GM08714 (cell line): ENCODE measurements around the gene MELTF.

Source experiments
- H3K4me3 ChIP-seq: fragments of 200-500 bp; sonication (Bioruptor generic); 2 replicates; pipeline ENCODE4 v1.5.1; 2014; ENCODE audit warnings: mild to moderate bottlenecking, low read length, inconsistent platforms
- ZNF274 ChIP-seq: IDR thresholded peaks from 2 replicates; pipeline ENCODE4 v1.6.1; 2012; ENCODE audit warnings: mild to moderate bottlenecking, low read depth, low read length

MELTF gene

GRCh38 chr3:197031315-197032285 is 2.0 kb upstream of the MELTF start:
- TF ChIP-seq ZNF274: no peak
- H3K4me3 ChIP-seq: no peak overlapping the region

GRCh38 chr3:197030379-197031314 is 1.0 kb upstream of the MELTF start:
- no peak for TF ChIP-seq ZNF274
- no peak overlapping the region for H3K4me3 ChIP-seq

- TF ChIP-seq ZNF274: no peak
- peak overlapping the region; percentile 91 for H3K4me3 ChIP-seq
Measured at GRCh38 chr3:197028728-197029510, 698 bp downstream of the MELTF start.

GRCh38 chr3:197027896-197028727 is 1.5 kb downstream of the MELTF start:
- peak overlapping the region; percentile 91; the same call in 1 of the 2 replicates for H3K4me3 ChIP-seq
- no peak for TF ChIP-seq ZNF274

- no peak for TF ChIP-seq ZNF274
- no peak overlapping the region for H3K4me3 ChIP-seq
Measured at GRCh38 chr3:197027151-197027895, 2.3 kb downstream of the MELTF start.

- H3K4me3 ChIP-seq: no peak overlapping the region
- no peak for TF ChIP-seq ZNF274
Measured at GRCh38 chr3:197026481-197026866, 3.1 kb downstream of the MELTF start.

GRCh38 chr3:197025736-197026480 is 3.7 kb downstream of the MELTF start:
- no peak for TF ChIP-seq ZNF274
- H3K4me3 ChIP-seq: no peak overlapping the region

- TF ChIP-seq ZNF274: no peak
- no peak overlapping the region for H3K4me3 ChIP-seq
Measured at GRCh38 chr3:197024881-197025735, 4.5 kb downstream of the MELTF start.

- no peak for TF ChIP-seq ZNF274
- H3K4me3 ChIP-seq: peak overlapping the region; percentile 3; the same call in 1 of the 2 replicates
Measured at GRCh38 chr3:197023998-197024651, 5.5 kb downstream of the MELTF start.
